ENCODE measurements around the gene CEP170. TPM values are rescaled to one million over a fixed set of nuclear protein-coding genes. Genes with fewer than 3 reads are reported as not detected.
"Not testable (repeated sequence)": the region's sequence is repeated elsewhere in the genome, so short reads cannot be mapped to it uniquely, and the experiment has no call there.

The CEP170 gene
- total RNA-seq, 6 experiments from 2014 or later: 12.6 to 24.6 (median 14.6) TPM

DNA sequence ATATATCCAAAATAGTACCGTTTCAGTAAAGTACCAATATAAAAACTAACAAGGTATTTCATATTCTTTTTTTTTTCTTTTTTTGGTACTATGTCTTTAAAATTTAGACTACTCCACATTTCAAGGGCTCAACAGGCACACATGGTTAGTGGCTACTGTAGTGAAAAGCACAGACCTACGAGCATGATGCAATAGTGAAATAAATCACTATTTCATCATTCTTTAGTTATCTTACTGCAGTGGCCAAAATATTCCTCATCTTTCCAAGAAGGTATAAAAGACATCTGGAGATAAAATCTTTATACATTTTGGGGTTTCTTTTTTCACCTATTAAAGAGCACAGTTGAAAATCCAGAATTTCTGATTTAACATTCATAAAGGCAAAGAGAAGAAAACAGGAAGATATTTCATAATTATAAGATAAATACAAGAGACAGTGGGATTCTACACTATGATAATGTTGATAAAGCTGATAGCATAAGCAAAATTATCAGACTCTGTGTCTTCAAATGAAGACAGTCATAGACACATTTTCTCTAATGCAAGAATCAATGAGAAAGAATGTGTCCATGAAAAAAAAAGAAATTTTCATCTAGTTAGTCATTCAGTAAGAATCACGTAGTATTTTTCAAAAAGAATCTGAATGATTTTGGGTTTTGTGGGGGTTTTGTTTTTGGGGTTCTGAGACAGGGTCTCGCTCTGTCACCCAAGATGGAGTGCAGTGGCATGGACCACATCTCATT, 41.9 kb downstream of the CEP170 start:
- Histone ChIP-seq H3K4me3 (no peak overlapping the region), H3K36me3 (no peaks in the 10 kb centered on the region), H3K9me3 (no peaks in the 10 kb centered on the region), H3K27ac (no peak overlapping the region), H3K27me3 (no peaks in the 10 kb centered on the region), H3K4me1 (no peaks in the 10 kb centered on the region)
- ATAC-seq (peak in 3 of 4 donors; percentile 25 to 55 (median 41)), DNase-seq (no peak)
- intact Hi-C loops (cut with DNase I): no loop called here
- TF ChIP-seq, protein P1, sequence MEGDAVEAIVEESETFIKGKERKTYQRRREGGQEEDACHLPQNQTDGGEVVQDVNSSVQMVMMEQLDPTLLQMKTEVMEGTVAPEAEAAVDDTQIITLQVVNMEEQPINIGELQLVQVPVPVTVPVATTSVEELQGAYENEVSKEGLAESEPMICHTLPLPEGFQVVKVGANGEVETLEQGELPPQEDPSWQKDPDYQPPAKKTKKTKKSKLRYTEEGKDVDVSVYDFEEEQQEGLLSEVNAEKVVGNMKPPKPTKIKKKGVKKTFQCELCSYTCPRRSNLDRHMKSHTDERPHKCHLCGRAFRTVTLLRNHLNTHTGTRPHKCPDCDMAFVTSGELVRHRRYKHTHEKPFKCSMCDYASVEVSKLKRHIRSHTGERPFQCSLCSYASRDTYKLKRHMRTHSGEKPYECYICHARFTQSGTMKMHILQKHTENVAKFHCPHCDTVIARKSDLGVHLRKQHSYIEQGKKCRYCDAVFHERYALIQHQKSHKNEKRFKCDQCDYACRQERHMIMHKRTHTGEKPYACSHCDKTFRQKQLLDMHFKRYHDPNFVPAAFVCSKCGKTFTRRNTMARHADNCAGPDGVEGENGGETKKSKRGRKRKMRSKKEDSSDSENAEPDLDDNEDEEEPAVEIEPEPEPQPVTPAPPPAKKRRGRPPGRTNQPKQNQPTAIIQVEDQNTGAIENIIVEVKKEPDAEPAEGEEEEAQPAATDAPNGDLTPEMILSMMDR (IDR thresholded peaks at IDR 0.05): no peak
- no peak for TF ChIP-seq POLR2A (IDR thresholded peaks at IDR 0.05)
- 69% methylated on average over 3 of the region's 4 CpGs for WGBS (ENCODE audit: insufficient coverage, low coverage, low lambda C conversion rate, missing lambda C conversion rate)

DNA sequence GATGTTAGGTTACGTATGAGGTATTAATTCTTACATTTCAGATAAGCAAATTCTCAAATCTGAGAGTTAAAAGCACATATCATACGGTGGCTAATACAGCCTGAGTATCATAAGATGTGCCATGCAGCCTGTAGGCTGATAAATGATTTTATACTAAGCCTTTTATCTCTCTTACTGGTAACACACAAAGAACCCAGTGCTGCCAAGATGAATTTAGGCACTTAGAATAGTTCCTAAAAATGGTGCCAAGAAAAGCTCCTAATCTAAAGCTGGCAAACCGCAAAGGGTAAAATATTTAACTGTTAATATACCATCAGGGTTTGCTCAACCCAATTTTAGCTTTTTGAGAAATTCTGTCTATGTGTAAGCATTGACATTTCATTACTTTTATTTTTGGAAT, 43.1 kb downstream of the CEP170 start:
- H3K4me3 ChIP-seq; DNase-seq; H3K36me3 ChIP-seq; H3K27ac ChIP-seq; intact Hi-C loops (cut with DNase I); H3K9me3 ChIP-seq; H3K27me3 ChIP-seq; ATAC-seq; H3K4me1 ChIP-seq: not testable (repeated sequence)
- WGBS (ENCODE audit: insufficient coverage, low coverage, low lambda C conversion rate, missing lambda C conversion rate): 90% methylated on average over 3 of the region's 3 CpGs

GRCh38 chr1:243205026-243205501, 50.0 kb downstream of the CEP170 start:
- H3K4me1 ChIP-seq; H3K27me3 ChIP-seq; DNase-seq; H3K9me3 ChIP-seq; H3K36me3 ChIP-seq; H3K4me3 ChIP-seq; H3K27ac ChIP-seq; intact Hi-C loops (cut with DNase I); ATAC-seq: not testable (repeated sequence)
- WGBS (ENCODE audit: insufficient coverage, low coverage, low lambda C conversion rate, missing lambda C conversion rate): 92% methylated on average over 2 of the region's 3 CpGs

GRCh38 chr1:243204336-243204735, 50.7 kb downstream of the CEP170 start:
- H3K36me3 ChIP-seq; intact Hi-C loops (cut with DNase I); H3K4me1 ChIP-seq; H3K4me3 ChIP-seq; DNase-seq; H3K27me3 ChIP-seq; H3K27ac ChIP-seq; ATAC-seq; H3K9me3 ChIP-seq: not testable (repeated sequence)
- WGBS (ENCODE audit: insufficient coverage, low coverage, low lambda C conversion rate, missing lambda C conversion rate): 93% methylated on average over 1 of the region's 1 CpG

- H3K36me3 ChIP-seq; H3K27me3 ChIP-seq; H3K9me3 ChIP-seq; ATAC-seq; DNase-seq; H3K4me1 ChIP-seq; H3K27ac ChIP-seq; H3K4me3 ChIP-seq; intact Hi-C loops (cut with DNase I): not testable (repeated sequence)
- 68% methylated on average over 4 of the region's 4 CpGs for WGBS (ENCODE audit: insufficient coverage, low coverage, low lambda C conversion rate, missing lambda C conversion rate)
These were observed 51.9 kb downstream of the CEP170 start for GRCh38 chr1:243203196-243203595.

DNA sequence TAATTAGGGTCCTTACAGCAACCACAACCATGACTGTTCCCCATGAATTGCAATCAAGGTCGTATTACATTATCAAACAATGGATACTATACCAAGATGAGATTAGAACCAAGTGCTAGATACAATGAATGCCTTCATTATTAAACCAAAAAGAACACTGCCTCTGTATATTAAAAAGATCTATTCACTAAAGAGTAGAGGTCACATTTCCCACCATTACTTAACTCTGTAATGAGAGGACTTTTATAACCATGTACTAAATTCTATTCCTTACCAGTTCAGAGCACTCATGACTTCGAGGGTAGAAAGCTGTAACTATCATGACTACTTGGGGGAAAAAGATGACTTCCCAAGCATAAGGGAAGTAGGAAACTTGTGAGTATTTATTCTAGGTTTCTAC, 53.8 kb downstream of the CEP170 start:
- H3K4me3 ChIP-seq; H3K27me3 ChIP-seq; H3K9me3 ChIP-seq; intact Hi-C loops (cut with DNase I); H3K27ac ChIP-seq; H3K36me3 ChIP-seq; DNase-seq; ATAC-seq; H3K4me1 ChIP-seq: not testable (repeated sequence)
- WGBS (ENCODE audit: insufficient coverage, low coverage, low lambda C conversion rate, missing lambda C conversion rate): 93% methylated on average over 2 of the region's 2 CpGs

DNA sequence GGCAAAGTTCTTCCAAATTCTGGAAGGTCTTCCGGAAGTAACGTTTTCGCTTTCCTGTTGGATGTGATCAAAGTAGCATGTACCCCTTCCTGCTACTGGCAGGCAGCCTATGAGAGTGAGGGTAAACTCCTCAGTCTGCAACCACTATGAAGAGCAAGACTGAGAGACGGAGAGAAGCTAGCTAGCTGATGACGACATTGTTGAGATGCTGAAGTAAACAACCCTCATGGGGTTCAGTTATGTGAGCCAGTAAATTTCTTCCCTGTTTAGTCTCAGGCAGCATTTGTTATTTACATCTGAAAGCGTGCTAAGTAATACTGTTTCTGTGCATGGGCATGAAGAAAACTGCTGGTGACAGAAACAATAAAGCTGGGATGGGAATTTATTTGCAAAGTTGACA, 57.6 kb downstream of the CEP170 start:
- intact Hi-C loops (cut with DNase I); H3K27ac ChIP-seq; ATAC-seq; H3K4me3 ChIP-seq; DNase-seq; H3K4me1 ChIP-seq; H3K9me3 ChIP-seq; H3K36me3 ChIP-seq; H3K27me3 ChIP-seq: not testable (repeated sequence)
- WGBS (ENCODE audit: insufficient coverage, low coverage, low lambda C conversion rate, missing lambda C conversion rate): 93% methylated on average over 3 of the region's 6 CpGs

DNA sequence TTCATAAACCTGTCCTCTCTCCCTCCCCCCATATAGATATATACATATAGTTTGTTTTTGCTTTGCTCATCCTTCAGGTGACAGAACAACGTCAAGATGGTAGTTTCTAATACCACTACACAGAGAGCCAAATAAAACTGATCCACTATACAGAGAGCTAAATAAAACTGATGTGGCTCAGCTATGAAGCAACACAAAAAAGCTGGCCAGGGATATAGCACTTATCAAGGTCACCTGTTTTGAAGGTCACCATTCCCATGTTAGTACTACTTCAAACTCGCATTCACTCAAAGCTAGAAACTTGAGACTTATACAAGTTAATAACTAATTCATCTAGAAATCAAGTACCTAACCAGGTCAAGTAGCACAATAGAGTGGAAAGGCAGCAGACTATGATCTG, 61.8 kb downstream of the CEP170 start:
- WGBS (ENCODE audit: insufficient coverage, low coverage, low lambda C conversion rate, missing lambda C conversion rate): 60% methylated on average over 2 of the region's 2 CpGs
- H3K4me3 ChIP-seq; H3K36me3 ChIP-seq; H3K4me1 ChIP-seq; H3K27me3 ChIP-seq; H3K9me3 ChIP-seq; DNase-seq; H3K27ac ChIP-seq; intact Hi-C loops (cut with DNase I): not testable (repeated sequence)
- peak in 2 of 4 donors; percentile 22 to 23 for ATAC-seq

DNA sequence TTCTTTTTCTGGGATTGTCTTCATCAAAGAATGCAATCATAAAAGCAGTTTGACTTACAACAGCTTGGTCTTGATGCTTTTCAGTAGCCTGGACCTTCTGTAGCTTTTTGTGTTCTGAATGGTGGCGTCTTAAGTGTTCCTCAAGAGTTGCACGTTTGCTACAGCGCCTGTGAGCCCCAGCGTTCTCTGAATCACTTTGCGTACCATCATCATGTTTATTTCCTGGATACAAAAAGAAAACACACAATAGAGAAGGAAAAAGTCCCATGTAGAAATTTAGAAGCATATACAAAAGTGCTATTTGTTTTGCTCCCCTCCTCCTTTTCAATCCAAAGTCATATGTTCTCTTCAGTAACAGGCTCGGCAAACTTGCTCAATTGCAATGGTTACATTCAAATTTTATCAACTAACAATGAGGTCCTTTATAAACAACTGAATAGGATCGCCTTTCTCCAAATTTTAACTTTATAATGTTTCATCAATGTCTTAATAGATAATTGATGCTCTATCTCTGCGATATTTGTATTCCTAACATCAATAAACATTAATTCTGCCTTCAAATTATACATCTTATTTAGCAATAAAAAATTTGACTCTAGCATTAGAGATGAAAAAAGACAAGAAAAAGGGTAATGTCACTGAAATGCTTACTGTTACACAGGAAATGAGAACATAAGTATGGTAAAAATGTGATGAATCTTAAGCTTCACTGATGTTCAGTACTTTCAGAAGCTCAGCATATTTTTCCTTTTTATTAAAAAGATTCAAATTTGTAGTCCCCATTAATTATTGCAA, 68.7 kb downstream of the CEP170 start:
- H3K36me3 ChIP-seq; H3K4me1 ChIP-seq; H3K27me3 ChIP-seq; H3K9me3 ChIP-seq; H3K27ac ChIP-seq; ATAC-seq; intact Hi-C loops (cut with DNase I); H3K4me3 ChIP-seq; DNase-seq: not testable (repeated sequence)
- WGBS (ENCODE audit: insufficient coverage, low coverage, low lambda C conversion rate, missing lambda C conversion rate): 92% methylated on average over 8 of the region's 8 CpGs

DNA sequence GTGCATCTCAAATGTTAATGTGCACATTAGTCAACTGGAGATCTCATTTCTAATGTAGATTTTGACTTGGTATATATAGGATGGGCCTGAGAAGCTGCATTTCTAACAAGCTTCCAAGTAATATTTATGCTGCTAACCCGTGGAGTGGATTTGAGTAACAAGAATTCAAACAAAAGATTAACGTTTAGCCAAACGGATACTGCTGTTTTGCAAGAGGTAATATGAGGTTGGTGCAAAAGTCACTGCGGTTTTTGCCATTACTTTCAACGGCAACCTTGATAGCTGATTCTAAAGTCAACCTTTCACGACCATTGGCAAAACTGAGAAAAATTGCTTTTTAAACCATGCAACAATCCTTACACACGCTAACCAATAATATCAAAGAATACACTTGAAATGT, 70.3 kb downstream of the CEP170 start:
- intact Hi-C loops (cut with DNase I); H3K4me3 ChIP-seq; H3K27ac ChIP-seq; DNase-seq; H3K4me1 ChIP-seq; H3K9me3 ChIP-seq; H3K27me3 ChIP-seq; H3K36me3 ChIP-seq: not testable (repeated sequence)
- peak; percentile 82 to 96 (median 92) for ATAC-seq
- 25% methylated on average over 7 of the region's 7 CpGs for WGBS (ENCODE audit: insufficient coverage, low coverage, low lambda C conversion rate, missing lambda C conversion rate)

All from right lobe of liver (tissue), 6 donors.